KMS-11 (cell line): ENCODE results near the gene FAM43B.

Experiments
- H2AFZ ChIP-seq: fragments of 200-600 bp; sonication (generic); 2 replicates; pipeline ENCODE4 v1.6.1; 2016; ENCODE audit warnings: antibody characterized with exemption, mixed run types, low read depth
- H3K27ac ChIP-seq: fragments of 200-600 bp; sonication (generic); 2 replicates; pipeline ENCODE4 v1.6.1; 2016; ENCODE audit warnings: mild to moderate bottlenecking, mixed run types
- H3K27me3 ChIP-seq: fragments of 200-600 bp; sonication (generic); 2 replicates; pipeline ENCODE4 v1.6.1; 2017; ENCODE audit warnings: mild to moderate bottlenecking, low read depth, mixed run types, moderate library complexity; ENCODE audit not compliant: insufficient read depth
- H3K36me3 ChIP-seq: fragments of 200-600 bp; sonication (generic); 2 replicates; pipeline ENCODE4 v1.6.1; 2017; ENCODE audit warnings: mild to moderate bottlenecking, mixed run types; ENCODE audit not compliant: insufficient read depth
- H3K4me1 ChIP-seq: fragments of 200-600 bp; sonication (generic); 2 replicates; pipeline ENCODE4 v1.6.1; 2016; ENCODE audit warnings: mild to moderate bottlenecking, low read depth, mixed run types; ENCODE audit not compliant: poor library complexity, severe bottlenecking
- H3K4me2 ChIP-seq: fragments of 200-600 bp; sonication (generic); 2 replicates; pipeline ENCODE4 v1.7.0; 2016; ENCODE audit warnings: mild to moderate bottlenecking, mixed run types
- H3K4me3 ChIP-seq: fragments of 200-600 bp; sonication (generic); IDR thresholded peaks from 2 replicates; pipeline ENCODE4 v1.6.1; 2017; ENCODE audit warnings: low read depth, low read length, mixed read lengths; ENCODE audit not compliant: insufficient read depth
- H3K79me2 ChIP-seq: fragments of 200-600 bp; sonication (generic); 2 replicates; pipeline ENCODE4 v1.6.1; 2016; ENCODE audit warnings: low read depth, mixed run types; ENCODE audit not compliant: insufficient read depth
- H3K9ac ChIP-seq: fragments of 200-600 bp; sonication (generic); 2 replicates; pipeline ENCODE4 v1.6.1; 2016; ENCODE audit warnings: mild to moderate bottlenecking, mixed run types
- H4K20me1 ChIP-seq: fragments of 200-600 bp; sonication (generic); 2 replicates; pipeline ENCODE4 v1.6.1; 2016; ENCODE audit warnings: mild to moderate bottlenecking, mixed run types; ENCODE audit not compliant: insufficient read depth
- CTCF ChIP-seq: fragments of 200-600 bp; sonication (generic); conservative IDR thresholded peaks from 2 replicates; pipeline ENCODE4 v1.6.1; 2017; ENCODE audit warnings: low read depth, mild to moderate bottlenecking, antibody characterized with exemption, low read length, moderate library complexity, mixed read lengths

FAM43B gene

DNA sequence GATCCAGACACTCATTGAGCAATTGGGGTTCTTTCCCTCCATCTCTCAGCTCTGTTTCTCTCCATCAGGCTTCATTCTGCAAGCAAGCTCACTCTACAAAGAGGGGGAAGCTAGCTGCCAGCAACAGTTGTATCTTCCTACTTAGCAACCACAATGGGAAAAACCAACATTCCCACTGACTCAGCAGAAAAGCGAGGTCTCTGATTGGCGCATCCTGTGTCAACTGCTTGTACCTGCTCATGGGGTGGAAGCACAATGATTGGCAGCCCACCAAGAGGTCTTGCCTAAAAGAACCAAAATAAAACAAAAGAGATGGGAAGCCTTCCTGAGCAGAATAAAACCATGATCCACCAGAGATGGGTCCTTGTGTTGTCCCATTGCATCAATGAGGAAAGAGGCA, 32.5 kb downstream of the FAM43B start:
- H3K4me2 ChIP-seq, result no peak overlapping the region
- TF ChIP-seq CTCF, result no peak
- H3K9ac ChIP-seq, result no peak overlapping the region
- no peaks in the 10 kb centered on the region for H4K20me1 ChIP-seq
- no peak overlapping the region for H3K4me3 ChIP-seq
- no peaks in the 10 kb centered on the region for H3K4me1 ChIP-seq
- H3K79me2 ChIP-seq, result no peaks in the 10 kb centered on the region
- H3K27me3 ChIP-seq, result peaks cover 28% of the 10 kb centered on the region; the same call in 1 of the 2 replicates
- H2AFZ ChIP-seq, result no peak overlapping the region
- H3K27ac ChIP-seq, result no peak overlapping the region
- no peaks in the 10 kb centered on the region for H3K36me3 ChIP-seq

DNA sequence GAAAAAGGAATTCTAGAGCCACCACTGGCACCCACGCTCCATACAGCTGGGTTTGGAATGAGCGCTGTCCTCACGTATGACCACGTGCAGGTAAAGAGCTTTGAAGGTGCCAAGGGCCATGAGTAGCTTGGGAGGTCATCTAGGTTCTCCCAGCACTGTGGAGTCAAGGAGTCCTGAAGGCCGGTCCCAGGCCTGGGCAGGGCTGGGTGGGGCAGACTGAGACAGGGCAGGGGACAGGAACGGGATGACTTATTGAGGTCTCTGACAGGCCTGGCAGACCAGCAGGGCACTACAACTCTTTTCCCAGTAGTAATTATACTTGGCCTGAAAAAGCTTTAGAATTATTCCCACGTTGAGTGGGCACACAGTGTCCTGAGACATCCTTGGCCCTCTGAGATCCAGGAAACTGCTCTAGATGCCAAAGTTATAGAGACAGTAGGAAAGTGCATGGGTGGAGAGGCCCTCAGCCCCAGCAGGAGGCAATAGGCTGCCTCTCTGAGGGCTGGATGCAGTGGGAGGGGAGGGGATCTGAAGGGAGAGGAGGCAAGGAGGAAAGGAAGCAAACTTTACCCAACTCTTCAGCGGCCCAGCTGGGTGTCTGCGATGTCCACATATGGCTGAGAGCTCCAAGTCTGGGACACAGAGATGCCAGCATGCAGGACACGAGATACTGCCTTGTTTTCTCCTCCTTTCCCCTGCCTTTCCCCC, 34.7 kb downstream of the FAM43B start:
- Histone ChIP-seq H4K20me1 (no peaks in the 10 kb centered on the region), H3K4me1 (no peaks in the 10 kb centered on the region), H3K4me3 (no peak overlapping the region), H2AFZ (no peak overlapping the region), H3K27me3 (peaks cover 42% of the 10 kb centered on the region; the same call in 1 of the 2 replicates), H3K9ac (no peak overlapping the region), H3K4me2 (no peak overlapping the region), H3K36me3 (no peaks in the 10 kb centered on the region), H3K27ac (no peak overlapping the region), H3K79me2 (no peaks in the 10 kb centered on the region)
- TF ChIP-seq CTCF, result no peak

- Histone ChIP-seq H3K27me3 (peaks cover 45% of the 10 kb centered on the region; the same call in 1 of the 2 replicates), H4K20me1 (no peaks in the 10 kb centered on the region), H3K79me2 (no peaks in the 10 kb centered on the region), H3K27ac (no peak overlapping the region), H3K4me3 (no peak overlapping the region), H3K36me3 (no peaks in the 10 kb centered on the region), H2AFZ (no peak overlapping the region), H3K4me1 (no peaks in the 10 kb centered on the region), H3K9ac (no peak overlapping the region), H3K4me2 (no peak overlapping the region)
- TF ChIP-seq CTCF, result no peak
These were observed 35.3 kb downstream of the FAM43B start for GRCh38 chr1:20587661-20588053.

DNA sequence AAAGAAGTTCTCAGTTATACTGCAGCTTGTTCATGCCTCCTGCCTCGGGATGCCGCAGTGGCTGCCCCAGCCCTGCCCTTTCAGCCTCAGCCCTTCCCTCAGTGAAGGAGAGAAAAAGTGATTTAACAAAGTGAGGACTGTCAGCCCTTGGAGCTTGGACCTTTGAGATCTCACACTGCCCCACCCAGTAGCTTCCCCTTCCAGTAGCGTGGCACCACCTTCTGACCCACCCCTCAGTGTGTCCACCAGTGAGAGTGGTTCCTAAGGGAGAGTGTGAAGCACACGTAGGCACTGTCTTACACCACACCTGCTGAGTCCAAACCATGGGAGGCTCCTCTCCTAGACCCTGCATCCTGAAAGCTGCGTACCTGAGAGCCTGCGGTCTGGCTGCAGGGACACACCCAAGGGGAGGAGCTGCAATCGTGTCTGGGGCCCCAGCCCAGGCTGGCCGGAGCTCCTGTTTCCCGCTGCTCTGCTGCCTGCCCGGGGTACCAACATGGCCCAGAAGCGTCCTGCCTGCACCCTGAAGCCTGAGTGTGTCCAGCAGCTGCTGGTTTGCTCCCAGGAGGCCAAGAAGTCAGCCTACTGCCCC, 36.4 kb downstream of the FAM43B start, which contains the start of gene CDA:
Gene CDA, plus strand, starts transcription at position 464 of the 592 bp plus-strand sequence. Its CDS starts 33 bp downstream, at position 497.
- Histone ChIP-seq H3K4me1 (no peaks in the 10 kb centered on the region), H3K9ac (no peak within 1 kb of the TSS), H3K27ac (no peak within 1 kb of the TSS), H3K79me2 (no peaks in the 10 kb centered on the region), H3K27me3 (peaks cover 47% of the 10 kb centered on the region; the same call in 1 of the 2 replicates), H3K4me2 (no peak within 1 kb of the TSS), H3K4me3 (no peak within 1 kb of the TSS), H4K20me1 (no peaks in the 10 kb centered on the region), H2AFZ (no peak within 1 kb of the TSS), H3K36me3 (no peaks in the 10 kb centered on the region)
- TF ChIP-seq CTCF, result no peak
